ENCODE data around the gene PROX1.

The PROX1 gene

DNA sequence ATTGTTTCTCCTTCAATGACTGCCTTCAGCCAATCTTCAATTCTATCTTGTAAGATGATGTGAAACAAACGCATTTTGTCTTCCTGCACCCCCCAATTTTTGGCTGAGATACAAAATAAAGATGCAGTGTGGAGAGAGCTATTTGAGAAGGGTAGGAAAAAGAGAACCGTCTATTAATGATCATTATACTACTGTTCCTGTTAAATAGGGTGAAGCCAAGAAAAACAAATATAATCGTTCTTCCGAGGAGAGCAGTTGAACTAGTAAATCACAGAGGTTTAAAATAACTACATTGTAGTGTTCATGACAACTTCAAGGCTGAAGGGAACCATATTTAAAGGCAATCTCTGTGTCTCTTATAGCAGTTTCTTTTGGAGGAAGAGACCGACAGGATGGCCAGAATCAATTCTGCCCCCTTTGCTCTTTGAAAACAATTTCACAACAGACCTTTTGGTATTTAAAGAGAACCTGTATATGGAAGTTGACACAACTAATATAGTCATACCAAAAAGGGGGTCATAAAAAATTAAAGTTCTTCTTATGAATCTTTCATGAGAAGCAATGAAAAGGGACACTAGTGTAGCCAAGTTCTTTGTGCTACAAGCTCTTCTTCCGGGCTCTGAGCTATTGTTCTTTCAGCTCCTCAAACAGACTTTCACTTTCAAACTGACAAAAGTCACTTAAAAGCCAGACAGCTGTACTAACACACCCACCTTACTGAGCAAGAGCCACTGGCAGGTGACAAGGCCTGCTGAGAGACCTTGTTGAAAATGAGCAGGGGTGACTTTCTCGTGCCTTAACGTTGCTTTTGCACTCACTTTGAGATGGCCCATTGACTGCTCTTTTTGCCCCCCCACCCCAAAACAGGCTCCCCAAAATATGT is 30.9 kb downstream of the PROX1 start:
- Mint-ChIP-seq H3K27ac (no peak overlapping the region), H3K27me3 (peaks cover 4% of the 10 kb centered on the region), H3K4me3 (no peak overlapping the region), H3K9me3 (no peaks in the 10 kb centered on the region), H3K4me1 (ENCODE audit: low read depth) (no peaks in the 10 kb centered on the region), H3K36me3 (ENCODE audit: low read depth) (no peaks in the 10 kb centered on the region)

DNA sequence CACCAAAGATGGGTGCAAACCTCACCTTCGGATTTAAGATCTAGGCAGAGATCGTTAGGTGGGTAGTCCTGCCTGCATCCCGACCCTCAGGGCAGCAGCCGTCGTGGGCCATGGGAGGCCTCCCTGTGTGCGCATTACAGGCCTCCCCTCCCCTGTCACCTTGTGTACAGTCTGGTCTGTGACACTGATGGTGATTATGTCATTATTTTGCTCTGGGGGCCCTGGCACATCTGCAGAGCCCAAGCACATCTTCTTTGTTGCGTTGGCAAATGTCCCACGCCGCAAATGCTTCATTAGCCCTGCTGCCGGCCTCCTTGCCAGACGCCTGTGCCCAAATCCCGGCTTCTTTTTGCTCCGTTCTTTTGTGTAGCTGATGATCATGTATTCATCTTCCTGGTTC is 31.7 kb downstream of the PROX1 start:
- H3K4me3 Mint-ChIP-seq: no peak overlapping the region
- H3K9me3 Mint-ChIP-seq: no peaks in the 10 kb centered on the region
- H3K27ac Mint-ChIP-seq: no peak overlapping the region
- no peaks in the 10 kb centered on the region for H3K27me3 Mint-ChIP-seq
- no peaks in the 10 kb centered on the region for H3K4me1 Mint-ChIP-seq (ENCODE audit: low read depth)
- no peaks in the 10 kb centered on the region for H3K36me3 Mint-ChIP-seq (ENCODE audit: low read depth)

GRCh38 chr1:214021321-214021720 is 33.5 kb downstream of the PROX1 start:
- Mint-ChIP-seq H3K36me3 (ENCODE audit: low read depth) (no peaks in the 10 kb centered on the region), H3K4me1 (ENCODE audit: low read depth) (no peaks in the 10 kb centered on the region), H3K4me3 (no peak overlapping the region), H3K27ac (no peak overlapping the region), H3K27me3 (no peaks in the 10 kb centered on the region), H3K9me3 (no peaks in the 10 kb centered on the region)

DNA sequence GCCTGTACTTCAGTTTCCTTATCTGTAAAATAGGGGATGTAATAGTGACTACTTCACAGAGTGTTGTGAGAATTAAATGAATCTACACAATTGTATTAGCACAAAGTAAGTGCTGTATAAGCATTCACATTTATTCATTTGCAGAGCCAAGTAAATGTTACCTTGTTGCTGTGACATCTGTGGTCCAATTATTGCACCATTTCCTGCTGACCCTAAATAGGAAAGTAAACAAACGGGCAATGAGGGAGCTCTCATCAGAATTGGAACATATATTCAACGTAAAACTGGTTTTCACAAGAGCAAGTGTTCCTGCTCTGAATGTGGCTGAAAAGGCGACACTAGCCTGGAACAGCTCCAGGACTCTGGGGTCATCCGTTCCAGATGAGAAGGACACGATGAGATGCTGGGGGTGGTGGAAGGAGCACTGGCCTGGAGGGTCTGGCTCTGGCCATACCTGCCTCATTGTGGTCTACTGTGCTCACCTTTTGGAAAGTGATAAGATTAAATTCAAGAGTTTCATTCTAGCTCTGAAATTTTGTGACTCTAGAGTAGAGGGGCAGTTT is 34.5 kb downstream of the PROX1 start:
- H3K4me3 Mint-ChIP-seq: no peak overlapping the region
- H3K27me3 Mint-ChIP-seq: peaks cover 4% of the 10 kb centered on the region
- H3K9me3 Mint-ChIP-seq: no peaks in the 10 kb centered on the region
- no peaks in the 10 kb centered on the region for H3K36me3 Mint-ChIP-seq (ENCODE audit: low read depth)
- no peaks in the 10 kb centered on the region for H3K4me1 Mint-ChIP-seq (ENCODE audit: low read depth)
- H3K27ac Mint-ChIP-seq: no peak overlapping the region

DNA sequence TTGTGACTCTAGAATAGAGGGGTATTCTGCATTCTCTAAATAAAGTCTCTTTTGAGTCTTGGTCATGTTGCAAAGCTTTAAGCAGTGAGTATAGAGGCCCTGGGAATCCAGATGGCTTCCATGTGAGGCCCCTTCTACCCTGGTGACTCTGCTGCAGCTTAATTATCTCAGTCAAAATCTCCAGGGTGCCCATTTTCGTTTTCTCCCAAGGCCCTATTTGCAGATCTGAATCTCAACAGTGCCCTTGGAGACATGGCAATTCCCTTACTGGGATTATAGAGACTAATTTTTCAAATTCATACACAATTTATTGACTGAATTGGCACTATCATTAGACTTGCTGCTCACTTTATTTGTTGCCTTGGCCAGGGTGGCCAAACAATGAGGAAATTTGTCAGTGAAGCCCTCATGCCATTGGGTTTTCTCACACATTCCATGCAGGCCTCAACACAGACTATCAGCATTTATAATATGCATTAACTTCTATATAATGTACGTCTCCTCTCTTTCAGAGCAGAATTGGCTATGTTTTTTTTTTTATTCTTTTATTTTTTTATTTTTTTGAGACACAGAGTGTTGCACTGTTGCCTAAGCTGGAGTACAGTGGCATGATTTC is 35.1 kb downstream of the PROX1 start:
- Mint-ChIP-seq H3K4me3 (no peak overlapping the region), H3K36me3 (ENCODE audit: low read depth) (no peaks in the 10 kb centered on the region), H3K27ac (no peak overlapping the region), H3K4me1 (ENCODE audit: low read depth) (no peaks in the 10 kb centered on the region), H3K9me3 (no peaks in the 10 kb centered on the region), H3K27me3 (peaks cover 5% of the 10 kb centered on the region)

GRCh38 chr1:214026985-214027384 is 39.2 kb downstream of the PROX1 start:
- Mint-ChIP-seq H3K27me3 (peaks cover 16% of the 10 kb centered on the region), H3K4me1 (ENCODE audit: low read depth) (no peaks in the 10 kb centered on the region), H3K4me3 (no peak overlapping the region), H3K9me3 (no peaks in the 10 kb centered on the region), H3K36me3 (ENCODE audit: low read depth) (no peaks in the 10 kb centered on the region), H3K27ac (no peak overlapping the region)

- Mint-ChIP-seq H3K9me3 (no peaks in the 10 kb centered on the region), H3K27me3 (peaks cover 16% of the 10 kb centered on the region), H3K36me3 (ENCODE audit: low read depth) (no peaks in the 10 kb centered on the region), H3K27ac (no peak overlapping the region), H3K4me1 (ENCODE audit: low read depth) (no peaks in the 10 kb centered on the region), H3K4me3 (no peak overlapping the region)
Measured at GRCh38 chr1:214027498-214027897, 39.7 kb downstream of the PROX1 start.

- no peak overlapping the region for H3K4me3 Mint-ChIP-seq
- no peaks in the 10 kb centered on the region for H3K4me1 Mint-ChIP-seq (ENCODE audit: low read depth)
- no peak overlapping the region for H3K27ac Mint-ChIP-seq
- peaks cover 16% of the 10 kb centered on the region for H3K27me3 Mint-ChIP-seq
- no peaks in the 10 kb centered on the region for H3K9me3 Mint-ChIP-seq
- no peaks in the 10 kb centered on the region for H3K36me3 Mint-ChIP-seq (ENCODE audit: low read depth)
Measured at GRCh38 chr1:214028095-214028494, 40.3 kb downstream of the PROX1 start.

GRCh38 chr1:214028649-214029406 is 41.1 kb downstream of the PROX1 start:
- H3K4me3 Mint-ChIP-seq: no peak overlapping the region
- no peaks in the 10 kb centered on the region for H3K4me1 Mint-ChIP-seq (ENCODE audit: low read depth)
- H3K27ac Mint-ChIP-seq: no peak overlapping the region
- H3K36me3 Mint-ChIP-seq (ENCODE audit: low read depth): no peaks in the 10 kb centered on the region
- no peaks in the 10 kb centered on the region for H3K9me3 Mint-ChIP-seq
- H3K27me3 Mint-ChIP-seq: peaks cover 16% of the 10 kb centered on the region

- H3K27ac Mint-ChIP-seq: no peak overlapping the region
- peaks cover 16% of the 10 kb centered on the region for H3K27me3 Mint-ChIP-seq
- H3K4me1 Mint-ChIP-seq (ENCODE audit: low read depth): no peaks in the 10 kb centered on the region
- no peak overlapping the region for H3K4me3 Mint-ChIP-seq
- H3K9me3 Mint-ChIP-seq: no peaks in the 10 kb centered on the region
- no peaks in the 10 kb centered on the region for H3K36me3 Mint-ChIP-seq (ENCODE audit: low read depth)
Measured at GRCh38 chr1:214029796-214030195, 42.0 kb downstream of the PROX1 start.

GRCh38 chr1:214031267-214031650 is 43.5 kb downstream of the PROX1 start:
- Mint-ChIP-seq H3K4me1 (ENCODE audit: low read depth) (no peaks in the 10 kb centered on the region), H3K9me3 (no peaks in the 10 kb centered on the region), H3K36me3 (ENCODE audit: low read depth) (no peaks in the 10 kb centered on the region), H3K27ac (no peak overlapping the region), H3K4me3 (no peak overlapping the region), H3K27me3 (peaks cover 16% of the 10 kb centered on the region)

GRCh38 chr1:214037468-214037867 is 49.7 kb downstream of the PROX1 start:
- no peak overlapping the region for H3K27ac Mint-ChIP-seq
- no peaks in the 10 kb centered on the region for H3K9me3 Mint-ChIP-seq
- no peaks in the 10 kb centered on the region for H3K4me1 Mint-ChIP-seq (ENCODE audit: low read depth)
- H3K36me3 Mint-ChIP-seq (ENCODE audit: low read depth): no peaks in the 10 kb centered on the region
- H3K27me3 Mint-ChIP-seq: peaks cover 13% of the 10 kb centered on the region
- H3K4me3 Mint-ChIP-seq: no peak overlapping the region

DNA sequence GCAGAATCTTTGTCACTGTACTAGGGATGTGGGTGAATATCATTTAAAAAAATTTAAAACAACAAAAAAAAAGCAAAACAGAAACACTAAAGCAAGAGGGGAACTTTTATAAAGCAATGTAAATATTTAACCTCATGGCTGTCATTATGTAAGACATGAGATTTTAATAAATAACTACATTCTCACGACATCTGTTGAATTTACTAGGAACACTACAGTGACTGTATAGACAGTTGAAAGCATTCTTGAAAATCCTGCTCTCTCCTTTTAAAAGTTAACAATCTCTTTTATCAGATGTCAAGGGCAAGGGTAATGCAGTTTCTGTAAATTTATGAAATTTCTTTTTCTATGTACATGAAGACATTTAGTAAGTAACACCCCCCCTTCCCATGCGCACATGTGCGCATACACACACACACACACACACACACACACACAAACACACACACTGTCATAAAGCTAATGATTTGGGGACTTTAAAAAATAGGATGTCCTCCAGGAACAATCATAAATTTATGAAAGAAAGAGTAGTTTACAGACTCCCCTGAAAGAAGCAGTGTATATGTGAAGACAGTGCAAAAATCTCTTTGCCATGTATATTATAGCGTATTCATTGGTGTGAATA is 51.7 kb downstream of the PROX1 start:
- no peak overlapping the region for H3K4me3 Mint-ChIP-seq
- no peaks in the 10 kb centered on the region for H3K36me3 Mint-ChIP-seq (ENCODE audit: low read depth)
- no peaks in the 10 kb centered on the region for H3K9me3 Mint-ChIP-seq
- no peaks in the 10 kb centered on the region for H3K4me1 Mint-ChIP-seq (ENCODE audit: low read depth)
- no peak overlapping the region for H3K27ac Mint-ChIP-seq
- H3K27me3 Mint-ChIP-seq: peaks cover 13% of the 10 kb centered on the region

DNA sequence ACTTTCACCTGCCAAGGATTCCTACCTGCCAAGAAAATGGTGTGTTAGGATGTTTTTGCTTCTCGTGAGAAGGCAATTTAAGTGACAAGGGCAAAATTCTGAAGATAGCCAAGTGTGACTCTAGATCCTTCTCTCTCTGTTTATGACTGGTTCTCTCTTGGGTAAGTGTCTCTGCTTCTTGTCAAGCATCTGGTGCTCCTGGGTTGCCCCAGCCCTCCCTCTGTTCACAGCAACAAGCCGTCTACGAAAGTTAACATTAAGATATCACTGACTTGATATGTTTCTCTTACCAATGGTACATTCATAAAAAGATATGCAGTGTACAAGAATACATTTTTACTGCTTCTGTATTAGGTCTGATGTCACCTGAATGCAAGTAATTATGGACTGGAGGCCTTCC is 55.4 kb downstream of the PROX1 start:
- no peaks in the 10 kb centered on the region for H3K4me1 Mint-ChIP-seq (ENCODE audit: low read depth)
- no peak overlapping the region for H3K27ac Mint-ChIP-seq
- no peak overlapping the region for H3K4me3 Mint-ChIP-seq
- H3K36me3 Mint-ChIP-seq (ENCODE audit: low read depth): no peaks in the 10 kb centered on the region
- peaks cover 8% of the 10 kb centered on the region for H3K9me3 Mint-ChIP-seq
- H3K27me3 Mint-ChIP-seq: peaks cover 6% of the 10 kb centered on the region
